Jurkat, Clone E6-1 (cell line): ENCODE results near the gene PPP2R5C.
A peak's percentile ranks its signal among the peaks of the same experiment; 100 is the strongest.
"Not testable (repeated sequence)": the region's sequence is repeated elsewhere in the genome, so short reads cannot be mapped to it uniquely, and the experiment has no call there.

ENCODE experiments used
- DNase-seq: peaks from one replicate; pipeline ENCODE4 v3.0.0-alpha.2; 2011; ENCODE audit warnings: low read depth, low spot score
- H3K4me3 ChIP-seq: 2 replicates; pipeline ENCODE4 v1.5.1; 2011; ENCODE audit warnings: mild to moderate bottlenecking, low read length, control low read depth, moderate library complexity

The PPP2R5C gene

DNA sequence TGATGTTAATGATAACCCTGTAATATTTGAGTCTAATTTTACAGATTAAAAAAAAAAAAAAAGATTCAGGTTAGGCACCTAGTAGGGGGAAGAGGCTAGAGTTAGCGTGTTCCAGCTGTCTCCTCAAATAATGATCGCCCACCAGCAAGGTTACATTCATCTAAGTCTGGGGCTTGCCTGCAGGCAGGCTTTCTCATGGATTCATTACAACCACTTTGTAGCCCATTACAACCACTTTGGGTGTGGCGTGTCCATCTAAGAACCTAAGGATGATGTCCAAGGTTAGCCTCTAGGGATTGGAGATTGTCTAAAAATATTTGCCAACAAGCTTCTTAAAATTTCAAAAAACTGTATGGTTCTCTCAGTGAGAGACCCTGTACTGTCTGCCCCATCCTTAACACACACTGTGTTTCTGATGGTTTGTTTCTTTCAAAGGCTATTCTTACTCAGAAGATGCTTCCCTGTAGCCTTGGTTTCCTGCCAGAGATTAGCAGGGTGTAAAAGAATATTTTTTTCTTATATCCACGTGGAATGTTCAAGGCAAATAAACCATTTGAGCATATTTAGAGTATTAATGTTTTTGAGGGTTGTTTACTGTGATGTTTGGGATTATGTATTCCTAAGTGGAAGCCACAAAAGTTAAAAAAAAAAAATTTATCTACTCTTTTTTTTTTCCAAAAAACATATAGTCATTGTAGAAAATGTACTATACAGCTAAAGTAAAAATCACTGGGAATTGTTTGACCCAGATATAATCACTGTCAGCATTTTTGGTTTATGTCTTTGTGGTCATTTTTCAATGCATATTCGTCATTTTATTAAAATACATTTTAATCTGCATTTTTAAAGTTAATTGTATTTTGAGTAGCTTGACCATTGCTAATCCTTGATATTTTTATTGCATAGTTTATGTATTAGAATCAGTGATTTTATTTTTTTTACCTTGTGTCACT, 204.5 kb downstream of the PPP2R5C start:
- DNase-seq = no peak
- peak overlapping the region; percentile 89 for H3K4me3 ChIP-seq

DNA sequence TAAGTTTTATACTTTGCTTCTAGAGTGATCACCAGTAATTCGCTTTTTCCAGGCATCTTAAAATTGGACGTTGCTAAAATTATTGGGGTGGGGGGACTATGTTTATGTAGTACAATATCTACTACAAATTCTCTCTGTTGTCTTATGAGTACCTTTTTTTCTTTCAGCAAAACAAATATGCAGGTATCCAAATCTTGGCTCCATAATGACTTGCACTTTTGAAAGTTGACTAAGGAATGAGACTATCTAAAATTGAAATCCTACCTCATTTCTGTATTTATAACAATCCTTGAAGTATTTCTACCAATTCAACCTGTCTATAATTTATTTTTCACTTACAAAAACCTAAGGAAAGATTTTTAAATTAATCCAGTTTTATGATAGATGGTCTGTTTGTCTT, 205.2 kb downstream of the PPP2R5C start:
- DNase-seq = no peak
- H3K4me3 ChIP-seq = no peak overlapping the region

DNA sequence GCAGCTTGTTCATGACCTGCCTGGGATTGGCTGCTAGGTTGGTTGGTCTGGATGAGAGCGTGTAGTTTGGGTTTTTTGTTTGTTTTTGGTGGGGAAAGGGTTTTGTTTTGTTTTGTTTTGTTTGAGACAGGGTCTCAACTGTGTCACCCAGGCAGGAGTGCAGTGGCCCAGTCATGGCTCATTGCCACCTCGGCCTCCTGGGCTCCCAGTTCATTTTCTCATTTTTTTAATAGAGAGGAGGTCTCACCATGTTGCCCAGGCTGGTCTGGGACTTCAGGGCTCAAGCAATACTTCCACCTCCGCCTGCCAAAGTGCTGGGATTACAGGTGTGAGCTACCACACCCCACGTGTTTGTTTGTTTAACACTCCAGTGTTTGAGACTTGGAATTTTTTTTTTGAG, 206.7 kb downstream of the PPP2R5C start:
- DNase-seq = no peak
- no peak overlapping the region for H3K4me3 ChIP-seq

DNA sequence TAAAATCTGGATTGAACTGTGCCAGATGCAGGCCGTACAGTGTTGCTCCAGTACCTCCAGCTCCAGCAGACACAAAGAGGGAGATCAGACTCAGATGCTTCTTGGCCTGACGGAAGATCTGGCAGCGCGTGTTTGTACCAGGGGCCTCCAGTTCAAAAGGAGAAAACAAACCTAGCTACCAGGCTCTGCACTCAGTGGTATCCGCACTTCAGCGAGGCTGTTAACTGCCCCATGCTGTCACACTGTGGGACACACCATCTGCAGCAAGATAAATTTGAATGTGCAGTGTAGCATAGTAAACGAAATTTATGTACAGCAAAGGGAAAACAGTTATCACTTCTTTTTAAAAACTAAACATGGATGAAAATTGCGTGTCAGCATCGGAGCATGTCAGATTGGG, 208.0 kb downstream of the PPP2R5C start:
- H3K4me3 ChIP-seq = no peak overlapping the region
- DNase-seq = no peak

DNA sequence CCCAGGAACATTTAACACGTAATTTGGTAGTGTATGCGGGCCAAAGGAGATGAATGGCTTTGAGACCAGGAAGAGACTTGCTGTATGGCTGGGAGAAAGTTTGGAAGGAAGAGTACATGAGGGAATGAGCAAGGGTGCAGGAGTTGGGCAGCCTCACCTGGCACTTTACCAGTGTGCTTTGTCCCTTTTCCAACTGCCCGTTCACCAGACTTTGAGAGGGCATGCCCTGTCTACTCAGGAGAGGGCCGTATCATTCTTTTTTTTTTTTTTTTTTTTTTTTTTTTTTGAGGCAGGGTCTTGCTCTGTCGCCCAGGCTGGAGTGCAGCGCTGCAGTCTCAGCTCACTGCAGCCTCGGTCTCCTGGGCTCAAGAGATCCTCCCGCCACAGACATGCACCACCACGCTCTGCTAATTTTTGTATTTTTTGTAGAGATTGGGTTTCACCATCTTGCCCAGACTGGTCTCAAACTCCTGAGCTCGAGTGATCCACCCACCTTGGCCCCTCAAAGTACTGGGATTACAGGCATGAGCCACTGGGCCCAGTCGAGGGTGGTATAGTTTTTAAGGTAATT, 209.4 kb downstream of the PPP2R5C start:
- H3K4me3 ChIP-seq = no peak overlapping the region
- no peak for DNase-seq

DNA sequence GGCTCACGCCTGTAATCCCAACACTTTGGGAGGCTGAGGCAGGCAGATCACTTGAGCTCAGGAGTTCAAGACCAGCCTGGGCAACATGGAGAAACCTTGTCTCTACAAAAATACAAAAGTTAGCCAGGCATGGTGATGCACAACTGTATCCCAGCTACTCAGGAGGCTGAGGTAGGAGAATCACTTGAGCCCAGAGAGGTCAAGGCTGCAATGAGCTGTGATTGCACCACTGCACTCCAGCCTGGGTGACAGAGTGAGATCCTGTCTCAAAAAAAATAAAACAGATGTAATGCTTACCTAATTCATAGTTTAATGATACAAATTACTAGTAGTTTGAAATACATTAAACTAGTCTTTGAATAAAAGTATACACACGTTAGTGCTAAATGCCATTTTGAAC, 209.9 kb downstream of the PPP2R5C start:
- not testable (repeated sequence) for DNase-seq, H3K4me3 ChIP-seq

DNA sequence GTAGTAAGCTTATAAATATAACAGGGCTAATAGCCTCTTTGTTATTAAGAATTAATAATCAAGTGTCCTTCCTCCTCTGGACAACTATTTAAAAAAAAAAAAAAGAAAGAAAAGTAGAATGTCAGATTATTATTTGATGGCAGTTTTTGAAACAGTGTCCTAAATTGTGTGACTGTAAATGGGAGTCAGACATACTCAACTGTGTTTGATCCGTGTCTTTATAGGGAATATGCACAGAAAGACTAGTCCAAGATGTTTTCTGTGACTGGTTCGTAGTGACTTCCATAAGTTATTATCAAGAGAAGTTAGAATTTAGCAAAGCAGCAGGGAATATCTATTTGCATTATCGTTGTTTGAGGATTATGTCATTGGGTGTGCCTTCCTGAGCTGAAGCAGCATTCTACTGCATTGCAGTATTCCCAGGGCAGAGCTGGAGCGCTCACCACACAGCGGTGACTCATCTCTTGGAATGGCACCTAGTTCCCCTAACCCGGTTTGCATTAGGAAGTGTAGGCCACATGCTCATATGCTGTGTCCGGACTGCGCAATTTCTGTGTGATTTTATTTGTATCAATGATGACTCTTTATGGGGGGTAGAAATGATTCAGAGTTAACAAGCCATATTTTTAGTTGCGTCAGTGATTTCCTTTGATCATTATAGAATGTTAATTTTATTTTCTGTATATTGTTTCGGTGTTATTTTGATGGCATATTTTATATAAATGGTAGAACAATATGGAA, 210.8 kb downstream of the PPP2R5C start:
- no peak for DNase-seq
- no peak overlapping the region for H3K4me3 ChIP-seq

DNA sequence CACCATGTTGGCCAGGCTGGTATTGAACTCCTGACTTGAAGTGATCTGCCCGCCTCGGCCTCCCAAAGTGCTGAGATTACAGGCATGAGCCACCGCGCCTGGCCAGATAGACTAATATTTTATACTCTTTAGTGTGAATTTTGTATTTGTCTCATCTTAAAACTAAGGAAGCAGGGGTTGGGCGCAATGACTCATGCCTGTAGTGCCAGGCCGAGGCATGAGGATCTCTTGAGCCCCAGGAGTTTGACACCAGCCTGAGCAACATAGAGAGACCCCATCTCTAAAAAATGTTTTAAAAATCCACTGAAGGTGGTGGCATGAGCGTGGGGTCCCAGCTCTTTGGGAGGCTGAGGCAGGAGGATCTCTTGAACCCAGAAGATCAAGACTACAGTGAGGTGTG, 211.8 kb downstream of the PPP2R5C start:
- DNase-seq = no peak
- H3K4me3 ChIP-seq = no peak overlapping the region

DNA sequence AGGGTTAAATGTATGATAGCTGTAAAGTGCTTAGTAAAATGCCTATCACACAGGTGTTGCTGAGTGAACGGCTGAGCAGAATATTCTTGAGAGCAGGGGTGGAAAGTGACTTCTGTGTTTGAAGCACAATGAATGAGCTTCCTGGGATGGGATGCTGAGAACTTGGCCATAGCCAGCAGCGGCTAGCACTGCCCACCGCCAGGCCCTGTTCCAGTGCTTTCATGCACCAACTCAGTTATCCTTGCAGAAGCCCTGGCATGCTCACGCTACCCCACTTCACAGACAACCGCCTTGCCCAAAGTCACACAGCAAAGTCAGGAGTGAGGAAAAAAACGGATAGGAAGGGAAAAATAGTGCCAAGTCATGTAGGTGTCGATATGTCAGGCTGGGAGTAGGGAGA, 213.7 kb downstream of the PPP2R5C start:
- no peak overlapping the region for H3K4me3 ChIP-seq

More for the DNA sequence above, 213.7 kb downstream of the PPP2R5C start:
- DNase-seq = no peak
